HG02759 (cell line): Measurements from ENCODE around the gene ADA.
A peak's percentile ranks its signal among the peaks of the same experiment; 100 is the strongest.
"Not testable (repeated sequence)": the region's sequence is repeated elsewhere in the genome, so short reads cannot be mapped to it uniquely, and the experiment has no call there.

Experiments used
- ATAC-seq: cut with Tn5 transposase; IDR thresholded peaks from one replicate; pipeline ENCODE4 v1.9.1; 2021; ENCODE audit warnings: mild to moderate bottlenecking, moderate library complexity; ENCODE audit not compliant: unreplicated experiment

Gene ADA

DNA sequence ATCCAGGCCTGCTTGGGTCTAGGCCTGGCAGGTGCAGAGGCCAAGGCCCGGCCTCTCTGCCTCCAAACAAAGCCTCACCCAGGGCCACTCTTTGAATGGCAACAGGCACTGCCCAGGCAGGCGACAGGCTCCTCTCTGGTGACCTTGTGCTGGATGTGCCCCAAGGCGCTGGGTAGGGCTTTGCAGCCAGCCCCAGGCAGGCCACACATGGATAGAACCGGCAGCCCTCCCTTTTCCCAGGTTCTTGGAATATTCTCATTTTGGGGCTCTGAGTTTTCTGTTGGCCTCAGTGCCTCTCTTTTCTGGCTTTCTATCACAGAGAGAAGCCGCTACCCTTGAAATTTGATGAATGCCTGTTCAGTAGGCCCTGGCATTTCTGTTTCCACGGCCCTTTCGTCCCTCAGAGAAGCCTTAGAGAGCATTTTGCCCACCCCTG is 50.2 kb downstream of the ADA start:
- no peak for ATAC-seq

GRCh38 chr20:44600758-44601201 is 50.7 kb downstream of the ADA start:
- no peak for ATAC-seq

- ATAC-seq: no peak
Observed at GRCh38 chr20:44600301-44600700, 51.2 kb downstream of the ADA start.

DNA sequence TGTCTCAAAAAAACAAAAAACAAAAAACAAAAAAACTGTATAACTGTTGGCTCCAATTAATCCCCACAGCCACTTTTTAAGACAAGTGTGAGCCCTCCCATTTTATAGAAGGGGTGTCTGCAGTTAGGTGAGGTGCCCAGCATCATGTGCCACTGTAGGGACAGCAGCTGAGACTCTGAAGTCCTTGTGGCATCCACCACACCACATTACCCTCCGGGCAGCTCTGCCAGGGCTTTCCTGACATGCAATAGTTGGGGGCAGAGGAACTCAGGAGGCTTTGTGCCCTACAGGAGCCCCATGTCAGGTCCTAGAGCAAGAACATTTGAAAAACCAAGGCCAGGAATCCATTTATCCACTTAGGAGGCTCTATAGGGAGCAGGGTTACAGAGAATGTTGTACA is 51.8 kb downstream of the ADA start:
- no peak for ATAC-seq

DNA sequence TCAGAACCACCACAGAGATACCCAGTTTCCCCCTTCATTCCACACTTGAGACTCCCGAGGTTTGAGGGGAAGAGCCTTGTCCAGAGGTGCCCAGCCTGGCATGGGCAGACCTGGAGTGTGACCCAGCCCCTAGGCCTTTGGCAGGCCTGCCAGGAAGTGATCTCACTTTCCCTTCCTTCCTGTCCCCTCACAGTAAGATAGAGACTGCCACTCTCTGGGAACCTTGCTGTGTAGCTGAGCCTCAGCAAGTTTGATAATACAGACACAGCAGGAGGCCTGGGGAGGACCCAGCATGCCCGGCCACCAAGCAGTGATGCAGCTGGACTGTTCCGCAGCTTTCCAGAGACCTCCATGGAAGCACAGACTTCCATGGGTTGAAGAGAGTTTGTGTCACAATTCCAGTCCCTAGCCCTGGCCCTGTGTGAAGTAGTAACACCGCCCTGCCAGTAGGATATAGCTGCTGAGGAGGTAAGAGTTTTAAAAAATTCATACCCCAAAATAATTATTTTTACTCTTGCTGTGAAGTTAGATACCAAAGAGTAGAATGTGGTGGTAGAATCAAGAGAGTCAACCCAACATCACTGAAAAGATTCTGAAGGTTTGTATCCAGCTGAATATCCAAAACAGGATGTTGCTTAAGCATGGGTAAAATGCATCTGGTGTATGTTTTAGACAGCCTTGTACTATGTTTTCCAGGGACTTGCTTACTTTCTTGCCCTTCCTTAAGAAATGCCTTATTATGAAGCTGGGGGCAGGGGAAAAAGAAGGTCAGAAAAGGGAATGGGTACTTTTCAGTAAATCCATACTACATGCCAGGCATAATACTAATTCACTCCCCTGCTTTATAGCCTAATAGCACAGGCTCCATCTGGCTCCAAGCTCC is 52.8 kb downstream of the ADA start:
- peak; percentile 61 for ATAC-seq

DNA sequence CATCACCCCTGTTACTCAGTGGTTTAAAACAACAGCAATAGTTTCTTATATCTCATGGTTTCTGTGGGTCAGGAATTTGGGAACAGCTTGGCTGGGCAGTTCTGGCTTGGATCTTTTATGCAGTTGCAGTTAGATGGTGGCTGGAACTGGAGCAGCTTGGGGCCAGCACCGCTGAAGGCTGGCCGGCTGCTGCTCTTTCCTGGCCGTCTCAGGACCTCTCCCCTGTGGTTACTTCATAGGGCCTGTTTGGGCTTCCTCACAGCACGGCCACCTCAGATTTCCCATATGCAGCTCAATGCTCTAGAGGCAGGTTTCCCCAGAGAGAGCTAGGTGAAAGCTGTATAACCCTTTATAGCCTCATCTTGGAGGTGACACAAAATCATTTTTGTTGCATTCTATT is 53.6 kb downstream of the ADA start:
- no peak for ATAC-seq

- ATAC-seq: no peak
Observed at GRCh38 chr20:44597516-44597915, 54.0 kb downstream of the ADA start.

DNA sequence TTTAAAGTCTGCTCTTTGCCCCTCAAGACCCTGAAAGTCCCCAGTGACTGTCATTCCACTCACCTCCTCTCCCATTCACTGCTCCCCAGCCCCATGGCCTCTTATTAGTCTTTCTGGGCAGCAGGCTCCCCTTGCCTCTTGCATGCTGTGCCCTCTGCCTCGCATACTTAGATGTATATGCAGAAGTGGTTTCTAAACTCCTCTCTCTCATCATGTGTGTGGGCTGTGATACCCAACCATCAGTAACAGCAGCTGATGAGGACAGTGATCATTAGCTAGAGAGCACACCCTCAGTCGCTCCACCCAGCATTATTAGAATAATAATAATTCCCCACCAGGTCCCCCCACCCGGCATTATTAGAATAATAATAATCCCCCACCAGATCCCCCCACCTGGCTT is 54.6 kb downstream of the ADA start:
- no peak for ATAC-seq

- no peak for ATAC-seq
Observed at GRCh38 chr20:44596010-44596409, 55.5 kb downstream of the ADA start.

DNA sequence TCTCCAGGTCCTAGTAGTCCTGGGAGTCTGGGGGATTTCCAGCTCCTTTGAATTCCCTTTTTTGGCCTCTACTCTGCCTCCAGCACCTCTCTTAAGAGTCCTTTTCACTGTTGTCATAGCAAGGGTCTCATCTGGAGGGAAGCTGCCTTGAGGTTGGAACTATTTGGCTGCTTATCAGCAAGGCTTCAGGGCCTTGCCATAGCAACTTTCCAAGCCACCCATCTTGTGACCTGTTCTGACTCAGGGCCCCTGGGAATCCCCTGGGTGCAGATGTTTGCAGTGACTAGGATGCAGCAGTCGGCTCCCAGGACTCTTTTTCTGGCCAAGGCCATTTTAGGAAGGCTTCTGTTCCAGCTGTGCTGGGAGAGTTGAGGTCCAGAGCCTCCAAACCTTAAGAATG is 56.8 kb downstream of the ADA start:
- ATAC-seq: peak; percentile 71

DNA sequence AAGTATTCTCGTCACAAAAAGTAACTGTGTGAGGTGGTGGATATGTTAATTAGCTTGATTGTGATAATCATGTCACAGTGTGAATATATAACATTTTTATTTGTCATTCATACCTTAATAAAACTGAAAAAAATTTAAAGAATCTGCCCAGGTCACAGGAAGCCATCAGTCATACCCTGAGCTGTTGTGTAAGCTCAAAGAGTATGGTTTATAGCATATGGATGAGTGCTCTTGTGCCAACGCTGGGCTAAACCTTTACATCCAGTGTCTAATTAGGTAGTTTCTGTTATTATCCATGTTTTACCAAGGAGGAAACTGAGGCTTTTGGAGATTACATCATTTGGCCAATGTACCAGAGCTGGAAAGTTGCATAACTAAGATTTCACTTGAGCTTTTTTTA is 57.7 kb downstream of the ADA start:
- ATAC-seq: no peak

- no peak for ATAC-seq
Observed at GRCh38 chr20:44592366-44592765, 59.1 kb downstream of the ADA start.

- no peak for ATAC-seq
Observed at GRCh38 chr20:44590980-44591778, 60.3 kb downstream of the ADA start.

DNA sequence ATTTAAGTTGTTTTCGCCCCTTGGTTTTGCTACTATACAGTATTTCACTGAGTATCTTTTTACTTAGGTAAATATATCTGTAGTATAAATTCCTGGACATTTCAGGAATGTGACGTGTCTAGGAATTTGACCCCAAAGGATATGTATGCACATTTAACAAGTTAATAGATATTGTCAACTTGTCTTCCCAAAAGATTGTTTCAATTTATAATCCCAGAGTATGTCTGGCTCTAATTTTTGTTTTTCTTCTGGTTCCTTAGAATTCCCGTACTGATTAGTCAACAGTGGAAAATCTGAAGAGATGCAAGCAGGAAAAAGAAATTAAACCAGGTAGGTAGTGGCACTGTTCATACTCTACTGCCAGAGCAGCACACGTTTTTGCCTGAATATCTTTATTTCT is 62.0 kb downstream of the ADA start:
- ATAC-seq: no peak

DNA sequence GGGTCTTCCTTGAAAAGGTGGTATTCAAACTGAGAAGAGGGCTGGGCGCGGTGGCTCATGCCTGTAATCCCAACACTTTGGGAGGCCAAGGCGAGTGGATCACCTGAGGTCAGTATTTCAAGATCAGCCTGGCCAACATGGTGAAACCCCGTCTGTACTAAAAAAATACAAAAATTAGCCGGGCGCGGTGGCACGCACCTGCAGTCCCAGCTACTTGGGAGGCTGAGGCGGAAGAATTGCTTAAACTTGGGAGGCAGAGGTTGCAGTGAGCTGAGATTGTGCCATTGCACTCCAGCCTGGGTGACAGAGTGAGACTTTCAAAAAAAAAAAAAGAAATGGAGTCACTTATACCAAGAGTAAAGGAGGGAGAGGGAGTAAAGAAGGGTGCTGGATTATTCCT is 63.2 kb downstream of the ADA start:
- ATAC-seq: not testable (repeated sequence)

GRCh38 chr20:44587035-44587980 is 64.2 kb downstream of the ADA start:
- no peak for ATAC-seq

DNA sequence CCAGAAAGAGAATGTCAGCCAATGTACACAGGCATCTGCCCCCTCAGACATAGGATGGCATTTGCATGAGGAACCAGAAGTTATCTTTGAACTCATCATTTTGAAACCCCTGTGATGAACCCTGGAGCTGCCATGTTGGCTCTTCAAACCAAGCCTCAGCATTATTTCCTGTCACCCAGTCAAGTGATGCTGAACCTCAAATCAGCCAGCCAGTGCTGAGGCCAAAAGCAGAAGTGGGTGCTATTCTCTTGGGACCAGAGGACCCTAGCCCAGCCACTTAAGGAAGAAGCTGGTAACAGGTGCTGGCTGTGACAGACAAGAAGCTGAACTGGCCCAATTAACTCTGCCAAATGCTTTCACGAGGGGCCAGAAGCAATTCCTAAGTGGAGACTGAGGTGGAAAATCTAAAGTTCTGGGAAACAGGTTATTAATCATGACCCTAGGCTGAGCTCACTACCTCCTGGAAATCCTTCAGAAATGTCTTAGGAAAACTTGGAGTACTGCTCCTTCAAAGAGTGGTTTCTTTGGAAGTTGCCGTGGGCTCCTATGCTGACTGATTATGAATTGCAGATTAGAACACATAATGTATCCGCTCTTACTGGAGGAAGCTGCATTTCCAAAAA is 65.1 kb downstream of the ADA start:
- ATAC-seq: peak; percentile 70

GRCh38 chr20:44585057-44585963 is 66.2 kb downstream of the ADA start:
- peak; percentile 29 for ATAC-seq

GRCh38 chr20:44584162-44584561 is 67.3 kb downstream of the ADA start:
- ATAC-seq: no peak
